ENCODE data around the gene CDSN. TPM values are rescaled to one million over a fixed set of nuclear protein-coding genes. Genes with fewer than 3 reads are reported as not detected.
A peak's percentile ranks its signal among the peaks of the same experiment; 100 is the strongest.

The CDSN gene
- total and polyA plus RNA-seq, 2 of the 4 experiments (the other 2 are of a cell fraction): not detected

DNA sequence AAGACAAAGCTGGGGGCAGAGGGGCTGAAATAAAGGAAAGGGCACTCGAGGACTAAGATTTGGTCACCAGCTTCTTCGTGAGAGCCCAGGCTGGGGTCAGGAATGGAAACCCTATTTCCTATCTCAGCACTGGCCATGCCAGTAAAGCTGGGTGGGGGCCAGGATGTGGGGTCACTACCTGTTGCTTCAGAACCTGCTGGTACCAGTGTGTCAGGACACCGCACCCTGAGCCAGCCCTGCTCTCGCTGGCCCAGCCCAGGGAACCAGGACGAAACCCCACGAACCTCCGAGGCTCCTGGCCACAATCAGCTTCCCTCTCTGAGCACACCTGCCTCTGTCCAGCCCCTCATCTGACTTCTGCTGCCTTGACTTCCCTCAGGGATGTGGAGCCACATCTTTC, 2.1 kb downstream of the CDSN start:
- Histone ChIP-seq H3K27ac (ENCODE audit: insufficient read depth, low read length) (no peak overlapping the region), H3K4me3 (ENCODE audit: insufficient read depth, low read depth, low read length) (no peak overlapping the region)
- WGBS, 2 experiments (ENCODE audit: extremely low coverage in 2 of 2, insufficient read length in 1 of 2): 100% methylated on average over 3 of the region's 7 CpGs; no CpG with 5 or more reads in 1 of the 2 experiments

More for the DNA sequence above, 2.1 kb downstream of the CDSN start:
- no peak for TF ChIP-seq MAFK (IDR thresholded peaks at IDR 0.05; ENCODE audit: low read depth, low read length)
- TF ChIP-seq ELK1 (IDR thresholded peaks at IDR 0.05; ENCODE audit: borderline replicate concordance, low read depth, low read length): no peak
- no peak for TF ChIP-seq SMC3 (IDR thresholded peaks at IDR 0.05; ENCODE audit: low read depth, low read length)
- TF ChIP-seq NFE2L2 (IDR thresholded peaks at IDR 0.05; ENCODE audit: low read depth, low read length): no peak
- no peak for TF ChIP-seq MXI1 (IDR thresholded peaks at IDR 0.05; ENCODE audit: borderline replicate concordance, low read depth, low read length)
- TF ChIP-seq FOS (IDR thresholded peaks at IDR 0.05; ENCODE audit: low read depth, low read length): no peak
- no peak for TF ChIP-seq POLR2A (IDR thresholded peaks at IDR 0.05; ENCODE audit: low read depth, low read length)
- no peak for TF ChIP-seq RAD21 (IDR thresholded peaks at IDR 0.05; ENCODE audit: low read length)
- TF ChIP-seq CHD1 (IDR thresholded peaks at IDR 0.05; ENCODE audit: low read depth, low read length): no peak
- no peak for TF ChIP-seq RFX5 (IDR thresholded peaks at IDR 0.05; ENCODE audit: low read depth, low read length)
- TF ChIP-seq, protein P1, sequence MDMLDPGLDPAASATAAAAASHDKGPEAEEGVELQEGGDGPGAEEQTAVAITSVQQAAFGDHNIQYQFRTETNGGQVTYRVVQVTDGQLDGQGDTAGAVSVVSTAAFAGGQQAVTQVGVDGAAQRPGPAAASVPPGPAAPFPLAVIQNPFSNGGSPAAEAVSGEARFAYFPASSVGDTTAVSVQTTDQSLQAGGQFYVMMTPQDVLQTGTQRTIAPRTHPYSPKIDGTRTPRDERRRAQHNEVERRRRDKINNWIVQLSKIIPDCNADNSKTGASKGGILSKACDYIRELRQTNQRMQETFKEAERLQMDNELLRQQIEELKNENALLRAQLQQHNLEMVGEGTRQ (IDR thresholded peaks at IDR 0.05; ENCODE audit: low read depth, low read length): no peak
- TF ChIP-seq, protein P2, sequence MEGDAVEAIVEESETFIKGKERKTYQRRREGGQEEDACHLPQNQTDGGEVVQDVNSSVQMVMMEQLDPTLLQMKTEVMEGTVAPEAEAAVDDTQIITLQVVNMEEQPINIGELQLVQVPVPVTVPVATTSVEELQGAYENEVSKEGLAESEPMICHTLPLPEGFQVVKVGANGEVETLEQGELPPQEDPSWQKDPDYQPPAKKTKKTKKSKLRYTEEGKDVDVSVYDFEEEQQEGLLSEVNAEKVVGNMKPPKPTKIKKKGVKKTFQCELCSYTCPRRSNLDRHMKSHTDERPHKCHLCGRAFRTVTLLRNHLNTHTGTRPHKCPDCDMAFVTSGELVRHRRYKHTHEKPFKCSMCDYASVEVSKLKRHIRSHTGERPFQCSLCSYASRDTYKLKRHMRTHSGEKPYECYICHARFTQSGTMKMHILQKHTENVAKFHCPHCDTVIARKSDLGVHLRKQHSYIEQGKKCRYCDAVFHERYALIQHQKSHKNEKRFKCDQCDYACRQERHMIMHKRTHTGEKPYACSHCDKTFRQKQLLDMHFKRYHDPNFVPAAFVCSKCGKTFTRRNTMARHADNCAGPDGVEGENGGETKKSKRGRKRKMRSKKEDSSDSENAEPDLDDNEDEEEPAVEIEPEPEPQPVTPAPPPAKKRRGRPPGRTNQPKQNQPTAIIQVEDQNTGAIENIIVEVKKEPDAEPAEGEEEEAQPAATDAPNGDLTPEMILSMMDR (conservative IDR thresholded peaks at IDR 0.05; ENCODE audit: low read depth, low read length): no peak
- no peak for TF ChIP-seq BHLHE40 (IDR thresholded peaks at IDR 0.05; ENCODE audit: low read depth, low read length)
- TF ChIP-seq MAZ (IDR thresholded peaks at IDR 0.05; ENCODE audit: borderline replicate concordance, low read depth, low read length): no peak
- no peak overlapping the region for H4K5ac ChIP-seq (ENCODE audit: low read depth, low read length)
- no peak for DNase-seq
- peaks cover 0 to 9% of the 10 kb centered on the region in 2 experiments; a peak in 2 of 4 replicates for H3K79me1 ChIP-seq (ENCODE audit: low read depth in 1 of 2, low read length in 2 of 2)
- H2AK9ac ChIP-seq (replicated peaks; ENCODE audit: low read depth, low read length, poor library complexity): peak overlapping the region; percentile 35
- H2AK5ac ChIP-seq (ENCODE audit: low read depth, low read length): no peak overlapping the region
- peaks cover 15% of the 10 kb centered on the region for H3K9me1 ChIP-seq (ENCODE audit: insufficient read depth, low read length)
- H3K23ac ChIP-seq (ENCODE audit: low read depth, low read length): no peak overlapping the region
- H2BK120ac ChIP-seq (ENCODE audit: low read depth, low read length): no peak overlapping the region
- BruUV-seq (replicated peaks): no TSS peak
- no peak overlapping the region for H4K91ac ChIP-seq (ENCODE audit: insufficient read depth, low read depth, low read length)
- ChIA-PET POLR2A (ENCODE audit: unreplicated experiment) (no interaction called here), CTCF (interaction anchor here (0.6 kb wide), 1 partner anchor 27 kb away, joined by 5 read pairs; no protein-coding TSS in a partner anchor)
- H3K9me3 ChIP-seq (ENCODE audit: control insufficient read depth, insufficient read depth, low read length): no peaks in the 10 kb centered on the region
- in situ Hi-C loops (cut with MboI; ENCODE audit: low sequenced_read_pairs): no loop called here
- H3K14ac ChIP-seq (replicated peaks; ENCODE audit: low read depth, low read length): no peak overlapping the region
- no peak overlapping the region for H2AFZ ChIP-seq (replicated peaks; ENCODE audit: low read length, poor library complexity)
- H3K36me3 ChIP-seq (ENCODE audit: control insufficient read depth, insufficient read depth, low read length): no peaks in the 10 kb centered on the region
- no peaks in the 10 kb centered on the region for H4K20me1 ChIP-seq (ENCODE audit: insufficient read depth, low read length)
- no peak overlapping the region for H3K18ac ChIP-seq (ENCODE audit: low read depth, low read length)
- H3K9ac ChIP-seq (ENCODE audit: low read depth, low read length): no peak overlapping the region
- peaks cover 3% of the 10 kb centered on the region; the same call in 1 of the 2 replicates for H3K27me3 ChIP-seq (ENCODE audit: control insufficient read depth, insufficient read depth, low read length)
- dilution Hi-C loops (cut with HindIII; ENCODE audit: low sequenced_read_pairs, unreplicated experiment): no loop called here
- peaks cover 13% of the 10 kb centered on the region for H3K4me1 ChIP-seq (ENCODE audit: control insufficient read depth, insufficient read depth, low read length)
- H3K4me2 ChIP-seq (ENCODE audit: low read depth, low read length): no peak overlapping the region
- H3K4ac ChIP-seq (ENCODE audit: low read depth, low read length): no peak overlapping the region
- H3K56ac ChIP-seq (ENCODE audit: extremely low read depth, insufficient read depth, low read length): no peak overlapping the region
- H4K8ac ChIP-seq (ENCODE audit: low read depth in 2 of 2, low read length in 2 of 2): no peak overlapping the region
- intact Hi-C loops (cut with micrococcal nuclease): no loop called here
- H2BK20ac ChIP-seq (ENCODE audit: low read depth, low read length): no peak overlapping the region
- no peak overlapping the region for H2BK5ac ChIP-seq (ENCODE audit: low read depth, low read length, poor library complexity, severe bottlenecking)
- no peak overlapping the region for H2BK15ac ChIP-seq (ENCODE audit: low read depth, low read length)
- ATAC-seq (ENCODE audit: low read depth): no peak
